GM12873 (cell line): Measurements from ENCODE around the gene C2orf80.
"Not testable (repeated sequence)": the region's sequence is repeated elsewhere in the genome, so short reads cannot be mapped to it uniquely, and the experiment has no call there.

Experiments
- TF ChIP-seq, protein P1 (sequence below): IDR thresholded peaks from 2 replicates; pipeline ENCODE4 v1.5.1; 2012; ENCODE audit warnings: low read depth, mild to moderate bottlenecking, moderate library complexity, low read length, control low read depth; ENCODE audit not compliant: insufficient read depth; ENCODE audit errors: missing control alignments

C2orf80 gene

DNA sequence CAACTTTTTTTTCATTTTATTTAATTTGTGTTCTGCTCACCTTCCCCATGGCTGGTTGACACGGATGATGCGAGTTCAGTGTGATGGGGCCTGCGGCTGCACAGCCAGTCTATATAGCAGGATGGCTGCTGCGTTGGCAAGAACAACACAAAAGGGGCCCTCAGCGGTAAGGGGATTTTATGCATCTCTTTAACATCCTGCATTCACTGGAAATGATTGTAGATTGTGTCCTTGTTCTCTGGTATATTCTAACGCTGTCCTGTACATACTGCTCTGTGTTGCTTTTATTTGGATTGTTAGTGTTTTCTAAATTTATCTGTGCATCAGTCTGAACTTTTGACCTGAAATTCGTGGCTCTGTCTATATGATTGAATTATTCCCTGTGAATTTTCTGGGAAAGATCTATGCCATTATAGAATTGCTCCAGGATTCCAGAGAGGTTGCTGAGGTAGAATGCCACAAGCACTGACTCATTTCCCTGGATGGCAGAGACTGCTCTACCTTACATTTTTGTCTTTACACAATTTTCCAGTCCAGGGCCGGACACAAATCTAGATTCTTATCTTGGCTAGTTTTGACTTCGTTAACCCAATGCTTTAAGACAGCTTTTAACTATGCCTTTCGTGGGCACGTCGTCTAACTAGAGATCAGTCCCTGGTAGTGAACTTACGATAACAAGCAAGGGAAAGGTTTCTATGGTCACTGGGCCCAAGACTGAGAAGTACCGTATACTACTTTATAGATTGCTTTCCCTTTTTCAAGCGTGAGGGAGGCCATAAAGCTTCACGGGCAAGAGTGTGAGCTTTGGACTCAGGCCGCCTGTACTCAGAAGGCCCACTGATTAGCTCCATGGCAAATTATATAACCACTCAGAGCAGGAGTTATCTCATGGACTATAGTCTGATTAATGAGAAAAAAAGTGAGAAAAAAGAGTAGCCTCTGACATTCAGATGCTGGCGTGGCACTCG, 59.8 kb downstream of the C2orf80 start, which contains the start of gene CRYGC:
Gene CRYGC (minus strand): TSS at position 85 of the 968 bp plus-strand sequence. CDS start 36 bp downstream, at position 49.
- TF ChIP-seq, protein P1, sequence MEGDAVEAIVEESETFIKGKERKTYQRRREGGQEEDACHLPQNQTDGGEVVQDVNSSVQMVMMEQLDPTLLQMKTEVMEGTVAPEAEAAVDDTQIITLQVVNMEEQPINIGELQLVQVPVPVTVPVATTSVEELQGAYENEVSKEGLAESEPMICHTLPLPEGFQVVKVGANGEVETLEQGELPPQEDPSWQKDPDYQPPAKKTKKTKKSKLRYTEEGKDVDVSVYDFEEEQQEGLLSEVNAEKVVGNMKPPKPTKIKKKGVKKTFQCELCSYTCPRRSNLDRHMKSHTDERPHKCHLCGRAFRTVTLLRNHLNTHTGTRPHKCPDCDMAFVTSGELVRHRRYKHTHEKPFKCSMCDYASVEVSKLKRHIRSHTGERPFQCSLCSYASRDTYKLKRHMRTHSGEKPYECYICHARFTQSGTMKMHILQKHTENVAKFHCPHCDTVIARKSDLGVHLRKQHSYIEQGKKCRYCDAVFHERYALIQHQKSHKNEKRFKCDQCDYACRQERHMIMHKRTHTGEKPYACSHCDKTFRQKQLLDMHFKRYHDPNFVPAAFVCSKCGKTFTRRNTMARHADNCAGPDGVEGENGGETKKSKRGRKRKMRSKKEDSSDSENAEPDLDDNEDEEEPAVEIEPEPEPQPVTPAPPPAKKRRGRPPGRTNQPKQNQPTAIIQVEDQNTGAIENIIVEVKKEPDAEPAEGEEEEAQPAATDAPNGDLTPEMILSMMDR: no peak

DNA sequence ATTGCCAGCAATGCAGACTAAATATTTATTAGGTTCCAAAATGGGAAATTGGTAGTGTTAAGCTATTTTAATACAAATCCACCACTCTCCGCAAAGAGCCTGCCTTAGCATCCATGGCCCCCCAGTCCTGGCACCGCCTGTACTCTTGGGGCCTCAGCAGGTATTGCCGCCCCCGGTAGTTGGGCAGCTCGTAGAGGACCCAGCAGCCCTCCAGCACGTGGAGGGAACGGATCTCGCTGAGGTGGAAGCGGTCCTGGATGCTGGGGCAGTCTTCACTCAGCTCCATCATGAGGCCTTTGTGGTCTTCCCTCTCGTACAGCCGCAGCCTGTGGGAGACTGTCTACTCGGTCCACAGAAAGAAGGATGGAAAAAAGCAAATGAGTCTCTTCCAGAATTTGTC, 61.7 kb downstream of the C2orf80 start:
- TF ChIP-seq, protein P1: no peak

DNA sequence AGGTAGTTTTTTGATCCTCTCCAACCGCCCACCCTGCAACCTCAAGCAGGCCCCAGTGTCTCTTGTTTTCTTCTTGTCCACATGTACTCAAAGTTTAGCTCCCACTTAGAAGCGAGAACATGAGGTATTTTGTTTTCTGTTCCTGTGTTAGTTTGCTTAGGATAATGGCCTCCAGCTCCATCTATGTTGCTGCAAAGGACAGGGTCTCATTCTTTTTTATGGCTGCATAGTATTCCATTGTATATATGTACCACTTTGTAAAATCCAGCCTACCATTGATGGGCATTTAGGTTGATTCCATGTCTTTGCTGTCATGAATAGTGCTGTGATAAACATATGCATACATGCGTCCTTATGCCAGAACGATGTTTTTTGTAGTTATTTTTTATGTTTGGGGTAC, 62.7 kb downstream of the C2orf80 start:
- TF ChIP-seq, protein P1: no peak

DNA sequence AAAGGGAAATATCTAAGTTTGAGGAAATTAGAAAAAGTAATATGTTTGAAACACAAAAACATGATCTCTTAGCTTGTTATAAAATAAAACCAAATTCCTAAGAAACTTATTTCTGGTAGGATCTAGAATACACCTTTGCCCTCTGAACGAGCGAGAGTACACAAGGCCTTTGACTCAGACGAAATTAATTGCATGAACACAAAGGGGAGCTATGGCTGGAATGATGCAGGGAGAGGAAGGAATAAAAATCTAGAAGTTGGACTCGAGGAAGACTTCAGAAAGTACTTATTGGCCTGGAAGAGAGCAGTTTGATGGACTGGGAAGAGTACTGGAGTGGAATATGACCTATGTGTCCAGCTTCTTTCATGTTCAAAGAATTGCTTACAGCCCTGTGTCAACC, 64.6 kb downstream of the C2orf80 start:
- TF ChIP-seq, protein P1: no peak

DNA sequence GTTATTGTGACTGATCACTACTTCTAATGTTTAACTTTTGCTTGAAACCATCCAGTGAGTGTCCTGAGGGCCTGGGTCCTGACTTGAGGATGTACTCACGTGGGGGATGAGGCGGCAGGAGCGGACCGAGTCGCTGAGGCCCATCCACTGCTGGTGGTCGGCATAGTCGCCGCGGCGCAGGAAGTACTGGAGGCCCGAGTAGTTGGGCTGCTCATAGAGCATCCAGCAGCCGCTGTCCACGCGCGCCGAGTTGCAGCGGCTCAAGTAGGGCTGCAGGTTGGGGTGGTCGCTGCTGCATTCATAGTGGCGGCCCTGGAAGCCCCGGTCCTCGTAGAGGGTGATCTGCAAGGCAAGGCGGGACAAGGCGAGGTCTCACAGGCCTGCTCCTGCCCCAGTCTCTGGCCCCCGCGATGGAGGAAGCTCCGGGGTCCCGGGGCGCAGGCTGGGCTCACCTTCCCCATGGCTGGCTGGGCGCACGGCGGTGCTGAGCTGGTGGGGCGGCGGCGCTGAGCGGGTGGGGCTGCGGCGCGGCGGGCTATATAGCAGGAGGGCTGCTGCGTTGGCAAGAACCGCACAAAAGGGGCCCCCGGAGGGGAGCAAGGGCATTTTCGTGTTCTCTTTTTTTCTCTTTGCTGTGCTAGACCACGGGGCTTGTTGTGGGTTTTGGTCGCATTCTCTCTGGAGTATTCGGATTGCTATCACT, 65.7 kb downstream of the C2orf80 start, which contains the start of gene CRYGD:
Gene CRYGD (minus strand): TSS at position 512 of the 703 bp plus-strand sequence. CDS start 51 bp downstream, at position 461.
- TF ChIP-seq, protein P1: not testable (repeated sequence)

DNA sequence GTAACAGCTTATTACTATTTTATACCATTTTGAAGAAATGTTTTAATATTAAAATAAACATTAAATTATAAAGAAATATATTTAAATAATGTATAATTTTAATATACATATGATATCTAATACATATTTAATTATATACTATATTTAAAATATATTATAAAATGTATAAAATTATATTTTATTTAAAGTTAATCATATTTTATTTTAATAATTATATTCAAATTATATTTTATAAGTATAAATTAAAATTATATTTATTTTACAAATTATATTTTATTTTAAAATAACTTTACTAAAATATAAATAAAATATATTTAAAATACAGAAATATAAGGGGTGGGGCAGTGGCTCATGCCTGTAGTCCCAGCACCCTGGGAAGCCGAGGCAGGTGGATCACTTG, 67.6 kb downstream of the C2orf80 start:
- TF ChIP-seq, protein P1: no peak

DNA sequence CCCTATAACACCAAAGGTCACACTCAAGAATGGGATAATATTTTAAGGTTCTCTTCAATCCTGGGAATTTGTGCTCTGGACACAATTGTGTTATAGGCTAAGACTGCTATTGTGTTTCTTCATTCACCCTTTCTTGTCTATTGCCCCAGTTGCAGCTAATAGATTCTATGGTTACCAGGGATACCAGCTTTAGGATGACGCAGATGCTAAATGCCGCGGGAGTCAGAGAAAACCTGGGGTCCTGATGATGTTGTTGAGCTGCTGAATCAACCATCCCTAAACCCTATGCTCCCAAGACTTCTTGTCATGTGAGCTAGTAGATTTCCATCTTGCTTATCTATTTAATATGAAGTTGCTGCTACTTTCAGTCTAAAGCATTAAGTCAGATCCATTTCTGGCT, 70.9 kb downstream of the C2orf80 start:
- TF ChIP-seq, protein P1: no peak
